Right renal pelvis (tissue), 4 donors: ENCODE measurements around the gene JPT1. TPM values are rescaled to one million over a fixed set of nuclear protein-coding genes. Genes with fewer than 3 reads are reported as not detected.
"Not testable (repeated sequence)": the region's sequence is repeated elsewhere in the genome, so short reads cannot be mapped to it uniquely, and the experiment has no call there.

Experiments
- DNase-seq, 4 donors: peaks; one replicate each; pipeline ENCODE4 v3.0.0-alpha.2; 2013; ENCODE audit warnings: low read depth in 4 of 4, low spot score in 3 of 4, missing footprints in 1 of 4
- polyA plus RNA-seq, 4 donors: library from polyadenylated mRNA; unstranded; fragments of 120-200 nt; gene quantifications; one replicate each; pipeline ENCODE4 v1.2.1, GENCODE V29; 2013; ENCODE audit not compliant: insufficient read length in 4 of 4

The JPT1 gene, protein sequence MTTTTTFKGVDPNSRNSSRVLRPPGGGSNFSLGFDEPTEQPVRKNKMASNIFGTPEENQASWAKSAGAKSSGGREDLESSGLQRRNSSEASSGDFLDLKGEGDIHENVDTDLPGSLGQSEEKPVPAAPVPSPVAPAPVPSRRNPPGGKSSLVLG
- polyA plus RNA-seq, result 100 to 1,000 TPM in 1 of 4 donors, 10 to 100 TPM in 3; 84.2 to 116 (median 88.5) TPM

DNA sequence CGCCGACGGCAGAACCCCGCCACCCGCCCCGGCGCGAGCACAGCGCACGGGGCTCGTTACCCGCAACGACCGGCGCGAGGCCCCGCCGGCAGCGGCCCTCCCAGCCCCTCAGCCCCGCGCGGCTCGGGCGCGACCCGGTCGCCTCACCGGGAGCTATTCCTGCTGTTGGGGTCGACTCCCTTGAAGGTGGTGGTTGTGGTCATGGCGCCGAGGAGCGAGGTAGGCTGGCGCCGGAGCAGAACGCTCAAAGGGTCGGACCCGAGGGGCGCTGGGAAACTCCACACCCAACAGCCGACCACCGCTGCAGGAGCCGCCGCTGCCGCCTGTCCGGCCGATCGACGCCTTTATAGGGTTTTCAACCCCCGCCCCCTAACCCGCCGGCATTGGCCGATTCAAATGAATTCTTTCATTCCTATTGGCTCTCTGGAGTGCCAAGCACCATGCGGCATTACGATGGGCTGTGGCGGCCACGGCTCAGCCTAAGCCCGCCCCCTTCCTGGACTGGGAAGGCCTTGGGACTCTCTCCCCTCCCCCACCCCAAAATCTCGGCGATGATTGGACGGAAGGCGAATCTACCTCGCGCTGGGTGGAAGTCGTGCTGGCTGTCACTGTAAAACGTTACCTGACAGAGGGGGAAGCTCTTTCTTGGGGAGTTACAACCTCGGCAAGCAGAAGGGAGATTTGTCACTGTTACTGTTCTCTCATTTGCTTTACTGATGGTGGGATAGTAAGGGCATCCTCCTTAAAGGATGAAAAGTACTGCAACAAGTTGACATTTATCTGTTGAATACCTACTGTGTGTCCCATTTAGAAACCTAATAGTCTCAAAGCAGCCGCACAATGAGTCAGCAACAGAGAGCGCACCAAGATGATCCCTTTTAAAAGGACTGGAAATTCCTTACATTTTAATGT is at the start of gene JPT1:
Gene JPT1 (minus strand): TSS at position 318 of the 912 bp plus-strand sequence. CDS start 115 bp downstream, at position 203.
- DNase-seq, result peak; percentile 91 to 99 (median 98)

DNA sequence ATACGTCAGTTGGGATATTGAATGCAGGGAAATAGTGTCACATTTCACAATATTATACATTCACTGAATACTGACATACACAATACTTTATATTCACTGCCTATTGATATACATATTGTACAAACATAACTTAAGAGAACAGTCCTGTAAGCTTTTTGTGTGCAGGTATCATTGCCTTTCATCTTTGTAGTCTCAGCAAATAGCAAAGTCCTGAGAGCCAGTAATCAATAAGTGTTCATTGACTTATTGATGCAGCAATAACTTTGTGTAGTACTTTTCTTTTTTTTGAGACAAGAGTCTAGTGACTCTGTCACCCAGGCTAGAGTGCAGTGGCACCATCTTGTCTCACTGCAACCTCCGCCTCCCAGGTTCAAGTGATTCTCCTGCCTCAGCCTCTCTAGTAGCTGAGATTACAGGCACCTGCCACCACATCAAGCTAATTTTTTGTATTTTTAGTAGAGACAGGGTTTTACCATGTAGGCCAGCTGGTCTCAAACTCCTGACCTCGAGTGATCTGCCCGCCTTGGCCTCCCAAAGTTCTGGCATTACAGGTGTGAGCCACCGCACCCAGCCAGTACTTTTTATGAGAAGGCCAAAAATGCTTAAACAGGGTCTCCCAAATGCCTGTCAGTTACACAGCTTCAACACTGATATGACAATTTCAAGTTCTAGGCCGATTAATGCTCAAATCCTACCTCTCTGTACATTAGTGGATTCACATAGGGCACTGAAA is 45.7 kb upstream of the JPT1 start:
- no peak for DNase-seq

DNA sequence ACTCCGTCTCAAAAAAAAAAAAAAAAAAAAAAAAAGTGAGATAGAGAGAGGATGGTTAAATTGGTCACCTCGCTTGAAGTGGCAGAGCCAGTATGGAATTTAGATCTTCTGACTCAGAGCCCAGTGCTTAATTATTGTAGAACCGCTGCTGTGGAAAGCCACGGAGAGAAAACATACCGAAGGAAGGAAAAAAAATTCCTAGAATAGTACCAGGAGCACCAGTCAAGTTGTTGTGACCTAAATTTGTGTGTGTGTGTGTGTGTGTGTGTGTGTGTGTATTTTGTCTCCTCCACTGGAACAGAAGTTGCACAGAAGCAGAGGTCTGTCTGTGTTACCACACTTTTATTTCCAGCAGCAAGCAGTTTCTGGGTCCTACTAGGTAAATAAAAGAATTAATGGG is 40.6 kb upstream of the JPT1 start:
- no peak for DNase-seq

DNA sequence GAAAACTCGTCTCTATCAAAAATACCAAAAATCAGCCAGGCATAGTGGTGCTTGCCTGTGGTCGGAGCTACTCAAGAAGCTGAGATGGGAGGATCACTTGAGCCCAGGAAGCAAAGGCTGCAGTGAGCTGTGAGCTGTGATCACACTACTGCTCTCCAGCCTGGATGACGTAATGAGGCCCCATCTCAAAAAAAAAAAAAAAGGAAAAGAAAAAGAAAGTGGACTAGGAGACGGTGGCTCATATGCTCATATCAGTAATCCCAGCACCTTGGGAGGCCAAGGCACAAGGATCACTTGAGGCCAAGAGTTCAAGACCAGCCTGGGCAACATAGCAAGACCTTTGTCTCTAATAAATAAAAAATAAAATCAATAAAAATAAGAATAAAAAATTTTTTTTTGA is 37.3 kb upstream of the JPT1 start:
- DNase-seq, result no peak

DNA sequence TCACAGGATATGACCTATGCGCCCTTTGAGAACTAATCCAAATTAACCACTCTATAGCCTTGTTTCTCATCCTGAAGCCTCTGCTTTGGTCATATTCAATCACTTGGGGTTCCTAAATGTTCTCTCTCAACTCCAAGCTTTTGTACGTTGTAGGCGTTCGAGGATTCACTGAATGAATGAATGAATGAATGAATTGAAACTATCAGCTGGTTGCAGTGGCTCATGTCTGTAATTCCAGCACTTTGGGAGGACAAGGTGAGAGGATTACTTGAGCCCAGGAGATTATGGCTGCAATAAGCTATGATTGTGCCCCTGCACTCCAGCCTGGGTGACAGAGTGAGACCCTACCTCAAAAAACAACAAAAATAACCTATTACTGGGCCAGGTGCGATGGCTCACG is 34.3 kb upstream of the JPT1 start:
- no peak for DNase-seq

DNA sequence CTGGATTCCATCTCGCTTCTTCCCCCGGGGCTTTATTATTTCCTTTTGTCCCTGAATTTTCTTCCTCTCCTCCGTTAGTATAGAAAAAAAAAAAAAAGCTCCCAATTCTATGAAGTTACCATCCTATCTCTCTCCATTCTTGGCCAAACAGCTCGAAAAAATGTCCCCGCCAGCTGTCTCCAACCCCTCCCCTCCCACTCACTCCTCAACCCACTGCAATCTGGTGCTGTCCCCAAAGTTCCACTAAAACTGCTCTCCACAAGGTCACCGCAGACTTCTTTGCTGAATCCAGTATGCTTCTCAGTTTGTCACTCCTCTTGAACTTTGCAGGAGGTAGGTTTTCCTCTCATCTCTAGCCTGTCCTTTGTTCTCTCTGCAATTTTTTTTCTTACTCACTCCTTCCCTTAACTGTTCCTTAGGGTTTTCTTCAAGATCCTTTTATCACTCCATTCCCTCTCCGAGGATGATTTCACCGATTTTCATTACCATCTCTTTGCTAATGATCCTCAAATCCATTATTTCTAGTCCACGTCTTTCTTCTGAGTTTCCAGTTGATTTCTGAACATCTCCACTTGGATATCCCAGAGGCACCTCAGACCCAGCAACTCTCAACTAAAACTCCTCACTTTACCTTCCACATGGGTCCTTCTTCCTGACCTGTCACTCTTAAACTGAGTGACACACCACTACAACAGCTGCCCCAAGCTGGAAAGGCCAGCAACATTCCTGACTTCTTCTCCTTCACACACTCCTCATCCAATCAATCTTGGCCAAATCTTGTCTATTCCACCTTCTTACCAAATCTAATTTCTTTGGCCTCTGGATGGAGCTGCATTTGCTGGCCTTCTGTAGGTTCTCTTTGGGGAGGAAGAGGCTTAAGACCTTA is 29.9 kb upstream of the JPT1 start:
- no peak for DNase-seq

DNA sequence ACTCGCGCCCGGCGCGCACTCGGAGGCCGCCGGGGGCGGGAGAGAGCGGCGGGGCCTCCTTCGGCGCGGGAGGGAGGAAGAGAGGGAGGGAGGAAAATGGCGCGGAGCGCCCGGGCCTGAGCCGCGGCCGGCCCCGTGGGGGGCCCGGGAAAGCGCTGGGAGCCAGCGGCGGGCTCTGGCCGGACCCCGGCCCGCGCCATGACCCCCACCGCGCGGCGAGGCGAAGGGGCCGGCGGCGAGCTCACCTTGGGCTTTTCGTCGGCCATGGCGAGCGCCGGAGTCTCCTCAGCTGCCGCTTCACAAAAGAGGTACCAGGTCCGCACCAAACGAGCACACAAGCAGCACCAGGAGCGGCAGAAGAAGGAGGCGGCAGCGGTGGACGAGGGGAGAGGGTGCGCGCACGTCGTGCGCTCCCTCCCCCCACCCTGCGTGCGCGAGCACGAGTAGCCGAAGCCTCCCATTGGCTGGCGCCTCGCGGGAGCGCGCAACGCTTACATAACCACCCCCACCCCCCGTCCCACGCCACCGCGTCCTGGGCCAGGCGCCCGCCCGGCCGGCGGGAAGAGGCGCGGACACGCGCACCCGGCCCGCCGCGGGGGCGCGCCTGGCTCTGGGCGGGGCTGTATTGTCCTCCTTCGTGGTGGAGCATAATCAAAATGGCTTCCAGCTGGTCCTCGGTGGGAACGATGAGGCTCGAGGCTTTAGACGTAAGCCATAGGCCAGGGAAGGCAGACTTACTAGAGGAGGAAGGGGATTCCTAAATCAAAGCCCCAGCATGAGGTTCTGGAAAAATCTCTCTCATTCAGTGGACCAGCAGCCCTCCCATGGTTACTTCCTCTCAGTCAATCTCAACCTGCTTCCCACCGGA is 28.5 kb upstream of the JPT1 start, which contains the start of gene SUMO2:
Gene SUMO2 (minus strand): TSS at position 391 of the 868 bp plus-strand sequence. CDS start 125 bp downstream, at position 266.
- DNase-seq, result peak; percentile 91 to 98 (median 92)

DNA sequence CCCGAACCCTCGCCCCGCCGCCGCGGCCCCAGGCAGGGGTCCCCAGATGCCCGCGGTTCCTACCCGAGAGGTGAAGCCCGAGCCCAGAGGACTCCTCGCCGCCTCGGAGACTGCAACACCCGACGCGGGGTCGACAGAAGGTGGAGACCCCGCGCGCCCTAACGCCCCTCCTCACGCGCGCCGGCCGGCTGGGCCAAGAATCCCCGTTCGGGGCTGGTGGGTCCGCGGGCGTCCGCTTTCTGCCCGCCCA is 27.9 kb upstream of the JPT1 start:
- DNase-seq, result peak in 1 of 4 donors; percentile 34

DNA sequence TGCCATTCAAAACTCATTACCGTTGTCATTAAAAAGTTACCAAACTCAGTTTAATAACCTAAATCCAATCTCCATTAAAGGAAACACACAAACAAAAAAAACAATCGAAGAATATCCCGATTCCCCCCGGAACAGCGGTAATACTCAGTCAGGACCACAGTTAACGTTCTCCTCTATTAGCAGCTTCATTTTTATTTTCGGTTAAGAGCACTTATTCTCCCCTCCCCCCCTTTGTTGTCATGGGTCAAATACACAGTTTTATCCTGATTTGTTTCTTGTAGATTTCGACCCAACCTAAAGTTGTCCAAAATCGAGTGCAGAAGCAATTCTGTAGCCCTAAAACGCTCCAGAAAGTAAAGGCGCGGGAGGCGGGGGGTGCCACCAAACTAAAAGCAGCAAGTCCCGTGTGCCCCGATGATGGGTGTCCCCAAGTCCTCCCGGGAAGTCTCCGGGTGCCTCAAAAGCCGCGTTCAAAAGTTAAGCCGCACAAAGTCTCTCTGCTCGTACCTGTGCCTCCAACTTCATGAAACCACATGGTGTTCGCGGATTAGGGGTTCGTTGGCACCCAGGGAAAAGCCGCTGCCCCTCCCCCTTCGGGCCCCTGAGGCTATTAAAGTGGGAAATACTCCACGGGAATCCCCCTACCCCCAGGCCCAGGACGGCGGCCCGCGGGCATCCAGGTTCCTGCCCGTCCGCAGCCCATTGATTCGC is 27.5 kb upstream of the JPT1 start:
- no peak for DNase-seq

DNA sequence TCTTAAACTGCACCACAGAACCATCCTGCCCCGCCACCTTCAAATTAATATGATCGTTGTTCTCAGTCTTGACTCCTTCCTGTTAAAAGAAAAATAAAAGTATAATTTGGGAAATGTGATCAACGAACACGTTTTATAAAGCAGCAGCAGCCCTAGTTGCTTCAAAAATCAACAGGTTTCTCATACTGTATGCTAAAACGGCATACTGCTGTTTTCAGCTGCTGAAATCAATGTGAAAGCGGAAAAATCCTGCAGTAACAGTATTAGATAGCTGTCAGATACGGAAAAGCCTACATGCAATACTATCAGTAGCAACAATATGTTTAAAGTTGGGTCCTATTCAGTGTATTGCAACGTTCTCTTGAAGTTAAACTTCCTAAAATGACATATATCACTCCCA is 26.8 kb upstream of the JPT1 start:
- no peak for DNase-seq

DNA sequence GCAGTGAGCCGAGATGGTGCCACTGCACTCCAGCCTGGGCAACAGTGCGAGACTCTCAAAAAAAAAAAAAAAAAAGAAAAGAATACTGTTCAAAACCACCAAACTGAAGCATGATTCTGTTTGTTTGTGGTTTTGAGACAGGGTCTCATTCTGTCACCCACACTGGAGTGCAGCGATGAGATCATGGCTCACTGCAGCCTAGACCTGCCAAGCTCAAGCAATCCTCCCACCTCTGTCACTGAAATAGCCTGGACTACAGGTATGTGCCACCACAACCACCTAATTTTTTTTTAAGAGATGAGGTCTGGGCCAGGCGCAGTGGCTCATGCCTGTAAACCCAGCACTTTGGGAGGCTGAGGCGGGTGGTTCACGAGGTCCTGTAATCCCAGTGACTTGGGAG is 24.1 kb upstream of the JPT1 start:
- no peak for DNase-seq

DNA sequence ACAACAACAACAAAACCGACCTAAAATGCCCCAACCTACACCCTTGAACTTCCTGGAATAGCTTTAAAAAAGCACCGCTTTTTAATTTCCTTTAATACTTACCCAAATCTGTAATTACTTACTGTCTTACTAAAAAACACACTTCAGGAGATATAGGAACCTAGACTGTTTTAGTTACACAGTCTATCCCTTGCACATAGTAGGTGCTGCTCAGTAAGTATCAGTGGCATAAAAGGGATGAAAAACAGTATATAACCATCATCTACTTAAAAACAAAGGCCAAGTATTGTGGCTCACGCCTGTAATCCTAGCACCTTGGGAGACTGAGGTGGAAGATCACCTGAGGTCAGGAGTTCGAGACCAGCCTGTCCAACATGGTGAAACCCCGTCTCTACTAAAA is 22.3 kb upstream of the JPT1 start:
- DNase-seq, result no peak

DNA sequence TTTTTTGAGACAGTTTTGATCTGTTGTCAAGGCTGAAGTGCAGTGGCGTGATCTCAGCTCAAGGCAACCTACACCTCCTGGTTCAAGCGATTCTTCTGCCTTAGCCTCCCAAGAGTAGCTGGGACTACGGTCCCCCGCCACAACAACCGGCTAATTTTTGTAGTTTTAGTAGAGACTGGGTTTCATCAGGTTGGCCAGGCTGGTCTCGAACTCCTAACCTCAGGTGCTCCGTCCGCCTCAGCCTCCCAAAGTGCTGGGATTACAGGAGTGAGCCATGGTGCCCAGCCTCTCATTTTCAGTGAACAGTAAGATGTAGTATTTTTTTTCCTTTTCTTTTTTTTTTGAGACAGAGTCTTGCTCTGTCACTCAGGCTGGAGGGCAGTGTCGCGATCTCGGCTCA is 20.7 kb upstream of the JPT1 start:
- no peak for DNase-seq

DNA sequence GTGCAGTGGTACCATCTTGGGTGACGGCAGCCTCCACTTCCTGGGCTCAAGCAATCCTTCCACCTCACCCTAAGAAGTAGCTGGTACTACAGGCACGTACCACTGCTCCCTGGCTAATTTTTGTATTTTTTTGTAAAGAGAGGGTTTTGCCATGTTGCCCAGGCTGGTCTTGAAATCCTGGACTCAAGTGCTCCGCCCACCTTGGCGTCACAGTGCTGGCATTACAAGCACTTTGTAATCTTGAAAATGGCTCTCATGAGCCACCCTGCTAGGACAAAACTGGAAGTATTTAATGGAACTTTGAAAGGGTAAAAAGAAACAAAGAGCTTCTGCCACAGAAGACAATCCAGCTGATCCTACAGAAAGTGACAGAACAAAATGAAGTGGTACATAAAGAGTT is 19.2 kb upstream of the JPT1 start:
- no peak for DNase-seq

DNA sequence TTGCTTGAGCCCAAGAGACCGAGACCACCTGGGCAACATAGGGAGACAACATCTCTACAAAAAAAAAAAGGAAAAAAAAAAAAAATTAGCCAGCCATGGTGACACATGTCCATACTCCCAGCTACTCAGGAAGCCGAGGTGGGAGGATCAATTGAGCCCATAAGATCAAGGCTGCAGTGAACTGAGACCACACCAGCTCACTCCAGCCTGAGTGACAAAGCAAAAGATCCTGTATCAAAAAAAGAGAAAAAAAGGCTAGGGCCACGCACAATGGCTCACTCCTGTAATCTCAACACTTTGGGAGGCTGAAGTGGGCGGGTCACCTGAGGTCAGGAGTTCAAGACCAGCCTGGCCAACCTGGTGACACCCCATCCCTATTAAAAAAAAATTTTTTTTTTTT is 14.7 kb upstream of the JPT1 start:
- no peak for DNase-seq

DNA sequence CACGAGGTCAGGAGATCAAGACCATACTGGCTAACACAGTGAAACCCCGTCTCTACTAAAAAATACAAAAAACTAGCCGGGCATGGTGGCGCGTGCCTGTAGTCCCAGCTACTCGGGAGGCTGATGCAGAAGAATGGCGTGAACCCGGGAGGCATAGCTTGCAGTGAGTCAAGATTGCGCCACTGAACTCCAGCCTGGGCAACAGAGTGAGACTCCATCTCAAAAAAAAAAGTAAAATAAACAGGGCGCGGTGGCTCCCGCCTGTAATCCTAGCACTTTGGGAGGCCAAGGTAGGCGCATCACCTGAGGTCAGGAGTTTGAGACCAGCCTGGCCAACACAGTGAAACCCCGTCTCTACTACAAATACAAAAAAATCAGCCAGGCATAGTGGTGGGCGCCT is 10.3 kb upstream of the JPT1 start:
- not testable (repeated sequence) for DNase-seq

DNA sequence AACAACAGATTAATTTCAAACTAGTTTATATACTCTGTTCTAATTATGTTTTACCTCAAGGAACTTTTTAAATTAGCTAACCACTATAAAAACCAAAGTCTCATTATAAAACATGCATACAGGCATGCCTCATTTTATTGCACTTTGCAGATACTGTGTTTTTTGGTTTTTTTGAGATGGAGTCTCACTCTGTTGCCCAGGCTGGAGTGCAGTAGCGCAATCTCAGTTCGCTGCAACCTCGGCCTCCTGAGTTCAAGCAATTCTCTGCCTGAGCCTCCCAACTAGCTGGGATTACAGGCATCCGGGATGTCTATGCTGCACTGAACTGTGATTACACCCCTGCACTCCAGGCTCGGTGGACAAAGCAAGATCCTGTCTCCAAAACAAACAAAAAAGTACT is 8.8 kb upstream of the JPT1 start:
- DNase-seq, result no peak

DNA sequence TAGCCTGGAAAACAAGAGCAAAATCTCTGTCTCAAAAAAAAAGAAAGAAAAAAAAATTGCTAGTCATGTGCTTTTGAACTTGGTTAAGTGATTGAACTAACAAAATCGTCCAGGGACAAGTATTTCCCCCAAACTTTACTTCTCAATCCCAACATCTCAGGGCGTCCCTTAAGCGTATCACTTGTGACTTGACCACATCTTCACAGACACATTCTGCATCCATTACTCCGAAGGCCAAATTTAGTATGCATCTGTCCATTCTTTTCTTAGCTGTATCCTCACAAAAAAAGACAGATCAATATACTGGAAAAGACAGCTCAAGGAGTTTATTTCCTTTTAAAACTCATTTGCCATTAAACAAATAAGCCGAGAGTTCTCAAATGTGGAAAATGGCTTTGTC is 5.9 kb upstream of the JPT1 start:
- DNase-seq, result no peak
